ENCODE results near the gene AMH. TPM values are rescaled to one million over a fixed set of nuclear protein-coding genes. Genes with fewer than 3 reads are reported as not detected.

Gene AMH
- total and polyA plus RNA-seq, 2 experiments from 2014 or later = 1.9 to 6.8 TPM

DNA sequence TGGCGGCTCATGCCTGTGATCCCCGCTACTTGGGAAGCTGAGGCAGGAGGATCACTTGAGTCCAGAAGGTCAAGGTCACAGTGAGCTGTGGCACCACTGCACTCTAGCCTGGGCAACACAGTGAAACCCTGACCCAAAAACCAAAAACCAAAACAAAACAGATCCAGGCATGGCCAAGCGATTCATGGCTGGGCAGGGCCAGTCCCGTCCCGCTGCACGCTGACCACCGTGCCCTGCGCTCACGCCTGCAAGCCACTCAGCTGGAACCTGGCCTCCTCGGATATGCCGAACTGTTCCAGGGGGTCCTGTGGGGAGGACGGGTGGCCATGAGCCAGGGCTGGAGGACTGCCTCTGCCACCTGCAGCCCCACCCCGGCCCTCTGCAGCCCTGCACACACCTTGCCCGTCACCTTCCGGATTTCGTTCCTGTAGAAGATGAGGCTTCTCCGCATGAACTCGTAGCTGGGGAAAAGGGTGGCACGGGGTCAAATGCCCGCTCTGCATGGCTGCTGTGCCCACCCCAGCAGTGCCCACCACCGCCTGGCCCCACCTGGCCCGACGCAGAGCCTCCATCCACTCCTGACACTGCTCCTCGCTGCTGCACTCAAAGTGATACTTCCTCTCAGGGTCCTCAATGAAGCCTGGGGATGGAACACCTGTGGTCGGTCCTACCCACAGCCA, 15.4 kb upstream of the AMH start:
- no peaks in the 10 kb centered on the region for H3K27me3 ChIP-seq (ENCODE audit: insufficient read depth)
- TF ChIP-seq ZNF331 (CRISPR knock-in tag; IDR thresholded peaks at IDR 0.05; ENCODE audit: low read depth) = no peak
- TF ChIP-seq JUNB (IDR thresholded peaks at IDR 0.05; ENCODE audit: unreplicated experiment) = no peak
- TF ChIP-seq EZH2 (IDR thresholded peaks at IDR 0.05; ENCODE audit: low read depth, unreplicated experiment) = no peak
- TF ChIP-seq, protein P1, sequence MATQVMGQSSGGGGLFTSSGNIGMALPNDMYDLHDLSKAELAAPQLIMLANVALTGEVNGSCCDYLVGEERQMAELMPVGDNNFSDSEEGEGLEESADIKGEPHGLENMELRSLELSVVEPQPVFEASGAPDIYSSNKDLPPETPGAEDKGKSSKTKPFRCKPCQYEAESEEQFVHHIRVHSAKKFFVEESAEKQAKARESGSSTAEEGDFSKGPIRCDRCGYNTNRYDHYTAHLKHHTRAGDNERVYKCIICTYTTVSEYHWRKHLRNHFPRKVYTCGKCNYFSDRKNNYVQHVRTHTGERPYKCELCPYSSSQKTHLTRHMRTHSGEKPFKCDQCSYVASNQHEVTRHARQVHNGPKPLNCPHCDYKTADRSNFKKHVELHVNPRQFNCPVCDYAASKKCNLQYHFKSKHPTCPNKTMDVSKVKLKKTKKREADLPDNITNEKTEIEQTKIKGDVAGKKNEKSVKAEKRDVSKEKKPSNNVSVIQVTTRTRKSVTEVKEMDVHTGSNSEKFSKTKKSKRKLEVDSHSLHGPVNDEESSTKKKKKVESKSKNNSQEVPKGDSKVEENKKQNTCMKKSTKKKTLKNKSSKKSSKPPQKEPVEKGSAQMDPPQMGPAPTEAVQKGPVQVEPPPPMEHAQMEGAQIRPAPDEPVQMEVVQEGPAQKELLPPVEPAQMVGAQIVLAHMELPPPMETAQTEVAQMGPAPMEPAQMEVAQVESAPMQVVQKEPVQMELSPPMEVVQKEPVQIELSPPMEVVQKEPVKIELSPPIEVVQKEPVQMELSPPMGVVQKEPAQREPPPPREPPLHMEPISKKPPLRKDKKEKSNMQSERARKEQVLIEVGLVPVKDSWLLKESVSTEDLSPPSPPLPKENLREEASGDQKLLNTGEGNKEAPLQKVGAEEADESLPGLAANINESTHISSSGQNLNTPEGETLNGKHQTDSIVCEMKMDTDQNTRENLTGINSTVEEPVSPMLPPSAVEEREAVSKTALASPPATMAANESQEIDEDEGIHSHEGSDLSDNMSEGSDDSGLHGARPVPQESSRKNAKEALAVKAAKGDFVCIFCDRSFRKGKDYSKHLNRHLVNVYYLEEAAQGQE (IDR thresholded peaks at IDR 0.05; ENCODE audit: unreplicated experiment) = no peak
- no peak for TF ChIP-seq NANOG (IDR thresholded peaks at IDR 0.05; ENCODE audit: borderline replicate concordance)
- TF ChIP-seq, protein P2, sequence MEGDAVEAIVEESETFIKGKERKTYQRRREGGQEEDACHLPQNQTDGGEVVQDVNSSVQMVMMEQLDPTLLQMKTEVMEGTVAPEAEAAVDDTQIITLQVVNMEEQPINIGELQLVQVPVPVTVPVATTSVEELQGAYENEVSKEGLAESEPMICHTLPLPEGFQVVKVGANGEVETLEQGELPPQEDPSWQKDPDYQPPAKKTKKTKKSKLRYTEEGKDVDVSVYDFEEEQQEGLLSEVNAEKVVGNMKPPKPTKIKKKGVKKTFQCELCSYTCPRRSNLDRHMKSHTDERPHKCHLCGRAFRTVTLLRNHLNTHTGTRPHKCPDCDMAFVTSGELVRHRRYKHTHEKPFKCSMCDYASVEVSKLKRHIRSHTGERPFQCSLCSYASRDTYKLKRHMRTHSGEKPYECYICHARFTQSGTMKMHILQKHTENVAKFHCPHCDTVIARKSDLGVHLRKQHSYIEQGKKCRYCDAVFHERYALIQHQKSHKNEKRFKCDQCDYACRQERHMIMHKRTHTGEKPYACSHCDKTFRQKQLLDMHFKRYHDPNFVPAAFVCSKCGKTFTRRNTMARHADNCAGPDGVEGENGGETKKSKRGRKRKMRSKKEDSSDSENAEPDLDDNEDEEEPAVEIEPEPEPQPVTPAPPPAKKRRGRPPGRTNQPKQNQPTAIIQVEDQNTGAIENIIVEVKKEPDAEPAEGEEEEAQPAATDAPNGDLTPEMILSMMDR (conservative IDR thresholded peaks at IDR 0.05; ENCODE audit: low read depth in 2 of 2) = no peak
- TF ChIP-seq, protein P3, sequence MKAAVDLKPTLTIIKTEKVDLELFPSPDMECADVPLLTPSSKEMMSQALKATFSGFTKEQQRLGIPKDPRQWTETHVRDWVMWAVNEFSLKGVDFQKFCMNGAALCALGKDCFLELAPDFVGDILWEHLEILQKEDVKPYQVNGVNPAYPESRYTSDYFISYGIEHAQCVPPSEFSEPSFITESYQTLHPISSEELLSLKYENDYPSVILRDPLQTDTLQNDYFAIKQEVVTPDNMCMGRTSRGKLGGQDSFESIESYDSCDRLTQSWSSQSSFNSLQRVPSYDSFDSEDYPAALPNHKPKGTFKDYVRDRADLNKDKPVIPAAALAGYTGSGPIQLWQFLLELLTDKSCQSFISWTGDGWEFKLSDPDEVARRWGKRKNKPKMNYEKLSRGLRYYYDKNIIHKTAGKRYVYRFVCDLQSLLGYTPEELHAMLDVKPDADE (IDR thresholded peaks at IDR 0.05) = no peak
- TF ChIP-seq STAT1 (IDR thresholded peaks at IDR 0.05; ENCODE audit: unreplicated experiment) = no peak
- TF ChIP-seq, protein P4, sequence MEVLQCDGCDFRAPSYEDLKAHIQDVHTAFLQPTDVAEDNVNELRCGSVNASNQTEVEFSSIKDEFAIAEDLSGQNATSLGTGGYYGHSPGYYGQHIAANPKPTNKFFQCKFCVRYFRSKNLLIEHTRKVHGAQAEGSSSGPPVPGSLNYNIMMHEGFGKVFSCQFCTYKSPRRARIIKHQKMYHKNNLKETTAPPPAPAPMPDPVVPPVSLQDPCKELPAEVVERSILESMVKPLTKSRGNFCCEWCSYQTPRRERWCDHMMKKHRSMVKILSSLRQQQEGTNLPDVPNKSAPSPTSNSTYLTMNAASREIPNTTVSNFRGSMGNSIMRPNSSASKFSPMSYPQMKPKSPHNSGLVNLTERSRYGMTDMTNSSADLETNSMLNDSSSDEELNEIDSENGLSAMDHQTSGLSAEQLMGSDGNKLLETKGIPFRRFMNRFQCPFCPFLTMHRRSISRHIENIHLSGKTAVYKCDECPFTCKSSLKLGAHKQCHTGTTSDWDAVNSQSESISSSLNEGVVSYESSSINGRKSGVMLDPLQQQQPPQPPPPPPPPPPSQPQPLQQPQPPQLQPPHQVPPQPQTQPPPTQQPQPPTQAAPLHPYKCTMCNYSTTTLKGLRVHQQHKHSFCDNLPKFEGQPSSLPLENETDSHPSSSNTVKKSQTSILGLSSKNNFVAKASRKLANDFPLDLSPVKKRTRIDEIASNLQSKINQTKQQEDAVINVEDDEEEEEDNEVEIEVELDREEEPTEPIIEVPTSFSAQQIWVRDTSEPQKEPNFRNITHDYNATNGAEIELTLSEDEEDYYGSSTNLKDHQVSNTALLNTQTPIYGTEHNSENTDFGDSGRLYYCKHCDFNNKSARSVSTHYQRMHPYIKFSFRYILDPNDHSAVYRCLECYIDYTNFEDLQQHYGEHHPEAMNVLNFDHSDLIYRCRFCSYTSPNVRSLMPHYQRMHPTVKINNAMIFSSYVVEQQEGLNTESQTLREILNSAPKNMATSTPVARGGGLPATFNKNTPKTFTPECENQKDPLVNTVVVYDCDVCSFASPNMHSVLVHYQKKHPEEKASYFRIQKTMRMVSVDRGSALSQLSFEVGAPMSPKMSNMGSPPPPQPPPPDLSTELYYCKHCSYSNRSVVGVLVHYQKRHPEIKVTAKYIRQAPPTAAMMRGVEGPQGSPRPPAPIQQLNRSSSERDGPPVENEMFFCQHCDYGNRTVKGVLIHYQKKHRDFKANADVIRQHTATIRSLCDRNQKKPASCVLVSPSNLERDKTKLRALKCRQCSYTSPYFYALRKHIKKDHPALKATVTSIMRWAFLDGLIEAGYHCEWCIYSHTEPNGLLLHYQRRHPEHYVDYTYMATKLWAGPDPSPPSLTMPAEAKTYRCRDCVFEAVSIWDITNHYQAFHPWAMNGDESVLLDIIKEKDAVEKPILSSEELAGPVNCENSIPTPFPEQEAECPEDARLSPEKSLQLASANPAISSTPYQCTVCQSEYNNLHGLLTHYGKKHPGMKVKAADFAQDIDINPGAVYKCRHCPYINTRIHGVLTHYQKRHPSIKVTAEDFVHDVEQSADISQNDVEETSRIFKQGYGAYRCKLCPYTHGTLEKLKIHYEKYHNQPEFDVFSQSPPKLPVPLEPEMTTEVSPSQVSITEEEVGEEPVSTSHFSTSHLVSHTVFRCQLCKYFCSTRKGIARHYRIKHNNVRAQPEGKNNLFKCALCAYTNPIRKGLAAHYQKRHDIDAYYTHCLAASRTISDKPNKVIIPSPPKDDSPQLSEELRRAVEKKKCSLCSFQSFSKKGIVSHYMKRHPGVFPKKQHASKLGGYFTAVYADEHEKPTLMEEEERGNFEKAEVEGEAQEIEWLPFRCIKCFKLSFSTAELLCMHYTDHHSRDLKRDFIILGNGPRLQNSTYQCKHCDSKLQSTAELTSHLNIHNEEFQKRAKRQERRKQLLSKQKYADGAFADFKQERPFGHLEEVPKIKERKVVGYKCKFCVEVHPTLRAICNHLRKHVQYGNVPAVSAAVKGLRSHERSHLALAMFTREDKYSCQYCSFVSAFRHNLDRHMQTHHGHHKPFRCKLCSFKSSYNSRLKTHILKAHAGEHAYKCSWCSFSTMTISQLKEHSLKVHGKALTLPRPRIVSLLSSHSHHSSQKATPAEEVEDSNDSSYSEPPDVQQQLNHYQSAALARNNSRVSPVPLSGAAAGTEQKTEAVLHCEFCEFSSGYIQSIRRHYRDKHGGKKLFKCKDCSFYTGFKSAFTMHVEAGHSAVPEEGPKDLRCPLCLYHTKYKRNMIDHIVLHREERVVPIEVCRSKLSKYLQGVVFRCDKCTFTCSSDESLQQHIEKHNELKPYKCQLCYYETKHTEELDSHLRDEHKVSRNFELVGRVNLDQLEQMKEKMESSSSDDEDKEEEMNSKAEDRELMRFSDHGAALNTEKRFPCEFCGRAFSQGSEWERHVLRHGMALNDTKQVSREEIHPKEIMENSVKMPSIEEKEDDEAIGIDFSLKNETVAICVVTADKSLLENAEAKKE (CRISPR knock-in tag; IDR thresholded peaks at IDR 0.05) = no peak
- TF ChIP-seq POLR2AphosphoS5 (IDR thresholded peaks at IDR 0.05; ENCODE audit: low read depth) = no peak; the same call in 1 of the 2 replicates
- TF ChIP-seq ZNF114 (CRISPR knock-in tag; IDR thresholded peaks at IDR 0.05) = no peak
- TF ChIP-seq CREB1 (CRISPR knock-in tag; IDR thresholded peaks at IDR 0.05; ENCODE audit: low read depth) = no peak
- no peak for TF ChIP-seq EZH2phosphoT487 (IDR thresholded peaks at IDR 0.05; ENCODE audit: unreplicated experiment)
- H3K4me3 ChIP-seq = no peak overlapping the region
- H3K4me2 ChIP-seq = no peak overlapping the region
- H3F3A ChIP-seq (replicated peaks; ENCODE audit: low read depth) = peaks cover 21% of the 10 kb centered on the region; the same call in 1 of the 2 replicates
- H3K36me3 ChIP-seq (ENCODE audit: insufficient read depth) = no peaks in the 10 kb centered on the region
- H4K20me1 ChIP-seq (replicated peaks; ENCODE audit: insufficient read depth) = peaks cover 19% of the 10 kb centered on the region
- H3K9me2 ChIP-seq (ENCODE audit: insufficient read depth) = no peaks in the 10 kb centered on the region
- Mint-ChIP-seq H3K4me1 (peaks cover 20% of the 10 kb centered on the region), H3K36me3 (ENCODE audit: low read depth) (peaks cover 43% of the 10 kb centered on the region), H3K4me3 (peak overlapping the region; percentile 98), H3K27me3 (ENCODE audit: insufficient read depth, low read depth, poor library complexity) (peaks cover 21% of the 10 kb centered on the region), H3K9me3 (peaks cover 15% of the 10 kb centered on the region; the same call in 2 of the 3 replicates), H3K27ac (peak overlapping the region; percentile 74; the same call in 1 of the 2 replicates)
- ATAC-seq (no peak), DNase-seq (ENCODE audit: low spot score) (no peak)
- peaks cover 39% of the 10 kb centered on the region for H3K79me2 ChIP-seq (replicated peaks; ENCODE audit: insufficient read depth)
- no peak overlapping the region for H2AFZ ChIP-seq
- H3K4me1 ChIP-seq (ENCODE audit: insufficient read depth) = peaks cover 11% of the 10 kb centered on the region; the same call in 1 of the 2 replicates
- no peak overlapping the region for H3K27ac ChIP-seq (ENCODE audit: low read depth)

All from GM23338 (cell line).